Measurements from ENCODE around the gene UAP1.

The UAP1 gene

DNA sequence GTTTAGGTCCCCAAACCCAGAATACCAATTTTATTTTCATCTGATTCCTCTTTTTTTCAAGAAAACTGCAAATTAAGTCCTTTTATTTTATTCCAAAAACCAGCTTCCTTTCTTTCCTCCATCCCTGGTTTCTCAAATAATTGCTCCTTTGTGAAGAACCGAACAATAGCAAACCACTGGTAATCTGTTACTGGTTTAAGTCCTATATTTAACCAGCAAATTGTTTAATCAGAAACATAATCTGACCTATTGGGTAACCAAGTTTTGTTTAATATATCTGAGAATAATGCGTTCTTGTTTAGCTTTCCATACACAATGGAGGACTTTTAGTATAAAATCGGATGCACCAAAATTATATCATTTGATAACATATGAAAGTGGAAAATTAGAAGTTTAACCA, 57.6 kb downstream of the UAP1 start:
- DNase-seq: no peak

DNA sequence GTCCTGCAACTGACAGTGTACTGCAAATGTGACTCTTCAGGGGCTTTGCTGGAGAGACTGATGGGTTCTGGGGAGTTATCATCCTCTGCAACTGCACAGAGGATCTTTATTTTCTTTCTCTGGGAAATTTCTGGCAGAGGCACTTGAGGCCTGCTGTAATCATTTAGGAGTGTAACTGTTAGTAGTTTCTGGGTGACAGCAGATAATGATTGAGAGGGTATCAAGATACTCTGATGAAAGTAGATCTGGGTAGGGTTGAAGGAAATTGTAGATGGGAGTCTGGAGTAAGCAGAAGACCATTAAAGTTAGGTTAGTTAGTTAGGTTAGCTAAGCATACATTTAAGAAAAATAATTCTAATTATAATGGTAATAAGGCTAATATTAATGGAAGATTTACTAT, 59.7 kb downstream of the UAP1 start:
- DNase-seq: no peak

DNA sequence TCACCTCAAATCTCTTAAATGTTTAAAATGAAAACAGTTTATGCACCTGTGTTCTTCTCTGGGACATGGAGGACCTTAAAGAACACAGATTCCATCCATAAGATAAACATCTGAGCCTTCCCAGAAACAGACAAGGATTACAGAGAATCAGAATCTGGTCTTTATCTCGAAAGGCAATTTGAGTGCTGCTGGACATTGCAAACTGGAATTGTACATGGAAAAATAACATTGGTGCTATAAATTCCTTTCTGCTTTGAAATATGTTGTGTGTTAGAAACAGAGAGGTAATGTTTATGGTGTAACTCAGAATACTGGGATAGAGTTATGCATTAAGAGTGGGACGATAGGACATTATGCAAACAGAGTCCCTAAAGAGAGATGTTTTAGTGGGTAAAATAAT, 64.2 kb downstream of the UAP1 start:
- no peak for DNase-seq

DNA sequence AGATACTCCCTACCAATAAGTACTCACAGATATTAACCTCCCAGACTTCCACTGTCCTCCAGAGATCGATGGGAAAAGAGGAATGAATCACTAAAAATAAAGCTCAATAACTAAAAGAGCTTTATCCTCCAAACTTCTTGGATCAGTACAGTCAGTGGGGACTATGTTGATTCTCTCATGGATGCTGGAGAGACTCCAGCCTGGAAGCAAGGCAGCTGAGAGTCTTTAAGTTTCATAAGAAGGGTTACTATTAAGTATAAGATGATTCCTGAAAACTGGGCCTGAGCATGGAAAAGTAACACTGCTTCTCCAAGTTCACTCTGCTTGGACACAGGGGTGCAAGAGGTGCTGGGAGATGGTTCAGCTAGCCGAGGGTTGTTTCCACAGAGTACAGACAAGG, 64.6 kb downstream of the UAP1 start:
- no peak for DNase-seq

DNA sequence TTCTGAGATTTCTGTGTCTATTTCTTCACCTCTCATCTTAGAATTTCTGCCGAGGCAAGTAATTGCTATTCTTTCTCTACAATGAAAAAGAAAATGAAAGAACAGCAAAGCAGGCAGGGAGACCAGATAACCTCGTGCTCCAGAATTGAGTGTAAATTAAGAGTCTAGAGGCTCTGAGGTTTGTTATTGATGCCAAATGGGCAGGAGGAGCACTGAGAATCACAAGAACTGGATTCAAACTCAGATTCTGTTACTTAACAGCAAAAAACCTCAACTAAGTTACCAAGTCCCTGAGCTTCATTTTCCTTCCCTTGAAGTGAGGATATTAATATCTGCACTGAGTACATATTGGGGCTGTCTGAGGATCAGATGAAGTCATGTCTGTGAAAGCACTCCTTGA, 65.2 kb downstream of the UAP1 start:
- no peak for DNase-seq

DNA sequence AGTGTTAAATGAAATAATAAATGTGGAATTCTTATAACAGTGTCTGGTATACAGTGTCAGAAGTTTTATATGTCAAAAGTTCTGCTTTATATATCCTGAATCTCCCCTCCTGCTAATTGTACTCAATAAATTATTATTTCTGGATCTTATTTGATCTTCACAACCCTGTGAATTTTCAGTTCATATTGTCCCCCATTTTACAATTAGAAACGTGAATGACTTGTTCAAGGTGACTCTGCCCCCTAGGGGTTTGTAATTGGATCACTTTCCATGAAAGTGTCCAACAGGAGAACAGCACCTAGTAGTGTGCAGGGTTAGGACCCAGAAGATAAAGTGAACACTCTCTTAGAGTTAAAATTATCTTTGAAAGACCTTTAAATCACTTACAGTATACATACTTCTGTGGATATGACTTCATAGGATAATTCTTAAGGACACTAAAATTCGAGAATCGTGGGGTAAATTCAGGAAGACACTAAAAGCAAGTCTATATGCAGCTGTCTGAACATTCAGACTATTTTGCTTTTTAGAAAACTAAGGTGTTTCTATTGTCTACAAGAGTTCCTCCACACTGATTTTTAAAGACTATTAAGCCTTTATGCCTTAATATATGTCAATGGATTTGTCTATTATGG, 66.3 kb downstream of the UAP1 start:
- no peak for DNase-seq

DNA sequence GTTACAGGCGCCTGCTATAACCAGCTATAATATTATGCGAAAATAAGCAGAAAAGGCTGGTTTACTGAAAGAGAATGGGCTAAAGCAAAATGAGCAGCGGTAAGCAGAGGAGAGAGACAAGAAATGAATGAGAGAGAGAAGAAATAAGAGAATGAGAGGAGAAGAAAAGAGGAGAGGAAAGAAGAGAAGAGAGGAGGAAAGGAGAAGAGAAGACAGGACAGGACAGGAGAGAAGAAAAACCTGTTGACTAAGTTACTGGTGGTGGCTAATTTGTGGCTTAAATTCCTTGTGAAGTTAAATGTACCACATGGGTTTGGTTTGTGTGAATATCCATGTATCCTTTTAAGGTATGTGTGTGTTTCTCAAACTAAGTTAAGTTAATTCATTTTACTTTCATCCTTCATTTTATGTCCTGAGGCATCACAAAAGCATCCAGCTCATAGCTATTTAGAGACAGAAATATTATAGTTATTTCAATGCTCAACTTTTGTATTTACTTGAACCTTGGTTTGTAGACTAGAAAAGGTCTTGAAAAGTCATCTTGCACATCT, 67.6 kb downstream of the UAP1 start:
- DNase-seq: no peak

DNA sequence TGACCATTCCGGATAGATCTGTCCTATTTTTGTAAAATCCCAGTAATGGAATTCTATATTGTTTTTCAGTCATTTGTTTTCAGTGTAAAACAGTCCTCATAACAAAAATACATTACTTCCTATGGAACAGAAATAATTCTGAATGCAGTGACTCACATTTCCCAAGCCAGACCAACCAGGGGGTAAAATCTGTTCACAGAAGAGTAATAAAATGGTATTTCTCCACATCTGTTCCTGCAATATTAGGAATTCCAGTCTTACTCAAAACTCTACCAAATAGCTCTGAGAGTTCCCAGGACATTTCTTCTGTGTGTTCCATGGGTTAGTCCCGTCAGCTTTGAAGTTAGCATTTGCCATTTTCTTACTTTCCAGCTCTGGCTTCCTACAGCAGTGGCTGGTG, 68.1 kb downstream of the UAP1 start:
- no peak for DNase-seq

DNA sequence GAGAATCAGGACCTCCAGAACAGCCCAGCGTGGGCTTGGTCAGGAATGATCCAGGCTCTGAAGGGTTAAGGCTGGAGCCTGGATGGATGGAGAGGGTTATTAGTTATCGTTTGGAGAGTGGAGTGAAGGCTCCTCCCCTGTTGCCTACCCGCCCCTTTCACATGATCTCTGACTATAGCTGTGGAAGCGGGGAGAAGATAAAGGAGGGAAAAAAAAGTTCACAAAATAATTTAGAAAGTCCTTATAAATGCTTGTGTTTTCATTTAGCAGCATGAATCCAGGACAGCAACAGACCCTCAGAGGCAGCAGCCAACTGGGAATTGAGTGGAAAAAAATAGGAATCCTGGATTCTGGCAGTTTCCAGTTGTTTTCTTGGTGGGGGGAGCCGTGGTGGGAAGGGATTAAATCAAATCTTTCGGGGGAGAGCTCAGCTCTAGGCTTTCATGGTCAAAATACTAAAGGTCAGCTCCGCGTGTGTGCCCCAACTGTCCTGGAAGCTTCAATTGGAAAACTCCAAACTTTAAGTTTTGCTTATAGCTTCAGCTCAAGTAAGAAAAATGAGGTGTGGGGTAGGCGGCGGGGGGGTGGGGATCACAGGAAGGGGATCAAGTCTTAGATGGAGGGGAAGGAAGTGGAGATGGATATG, 70.1 kb downstream of the UAP1 start:
- no peak for DNase-seq

DNA sequence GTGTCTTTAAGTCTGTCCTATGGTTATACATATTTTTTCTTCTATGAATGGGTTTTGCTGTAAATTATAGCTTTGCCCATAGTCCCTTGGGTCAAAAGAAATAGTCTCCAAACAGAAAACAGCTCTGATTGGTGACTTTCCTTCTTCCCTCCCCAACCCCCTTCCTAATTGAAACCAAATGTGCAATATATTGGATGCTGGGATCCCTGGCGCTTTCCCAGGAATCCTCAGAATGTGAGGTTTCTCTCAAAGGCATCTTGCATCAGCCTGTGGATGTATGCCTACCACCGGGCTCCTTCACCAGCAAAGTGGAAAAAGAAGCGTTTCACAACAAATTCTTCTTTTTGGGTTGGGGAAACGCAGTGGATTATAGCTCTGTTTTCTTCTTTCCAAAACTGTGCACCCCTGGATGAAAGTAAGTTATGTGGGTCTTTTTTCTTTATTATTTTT, 70.7 kb downstream of the UAP1 start, which contains the start of gene DDR2:
DDR2 (plus strand) TSS at position 248 of the 450 bp plus-strand sequence. CDS start 86,600 bp downstream, outside the sequence.
- DNase-seq: no peak

DNA sequence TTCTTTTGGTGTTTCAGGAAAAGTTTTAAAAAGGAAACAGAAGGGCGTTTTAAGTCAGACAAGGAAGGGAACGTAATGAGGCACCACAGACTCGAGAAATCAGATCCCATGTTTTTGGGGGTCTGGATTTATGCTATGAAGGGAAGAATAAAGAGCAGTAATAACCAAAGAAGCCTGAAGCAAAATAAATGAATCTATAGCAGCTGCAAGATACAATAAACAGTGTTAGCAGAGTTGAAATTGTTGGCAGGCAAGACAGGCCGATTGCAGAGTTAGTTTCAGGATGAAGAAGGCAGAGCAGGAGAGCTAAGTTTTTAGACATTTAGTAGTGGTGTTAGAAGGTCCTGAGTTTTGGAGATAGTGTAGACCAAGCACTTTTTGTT, 71.2 kb downstream of the UAP1 start:
- no peak for DNase-seq

DNA sequence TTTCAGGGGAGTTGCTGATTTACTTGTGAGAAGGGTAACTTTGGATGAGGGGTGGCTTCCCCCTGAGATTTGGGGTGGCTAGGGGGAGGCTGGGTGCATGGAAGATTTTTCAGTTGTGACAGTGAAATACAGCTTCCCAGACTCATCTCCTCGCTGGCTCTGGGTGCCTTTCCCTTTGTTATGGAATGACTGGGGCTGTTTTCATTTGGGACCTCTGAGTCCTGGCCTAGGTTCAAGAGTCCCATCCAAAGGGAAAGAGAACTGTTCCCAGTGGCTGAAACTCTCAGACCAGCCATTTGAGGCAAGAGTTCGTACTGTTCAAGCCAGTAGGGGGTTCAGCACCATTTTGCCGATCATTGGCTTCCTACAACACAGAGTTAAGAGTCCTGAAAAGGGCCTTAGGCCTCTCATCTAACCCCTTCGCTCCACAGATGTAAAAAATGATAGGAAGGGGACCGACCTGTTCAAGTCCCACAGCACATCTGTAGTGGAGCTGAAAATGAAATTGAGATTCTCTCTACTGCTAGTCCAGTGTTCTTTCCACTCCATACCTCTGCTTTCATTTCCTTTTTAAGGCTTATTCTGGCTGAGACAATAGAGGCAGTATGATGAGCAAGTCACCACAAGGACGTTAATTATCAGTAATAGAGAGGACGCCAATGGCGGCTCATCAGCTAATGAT, 71.7 kb downstream of the UAP1 start:
- DNase-seq: no peak

DNA sequence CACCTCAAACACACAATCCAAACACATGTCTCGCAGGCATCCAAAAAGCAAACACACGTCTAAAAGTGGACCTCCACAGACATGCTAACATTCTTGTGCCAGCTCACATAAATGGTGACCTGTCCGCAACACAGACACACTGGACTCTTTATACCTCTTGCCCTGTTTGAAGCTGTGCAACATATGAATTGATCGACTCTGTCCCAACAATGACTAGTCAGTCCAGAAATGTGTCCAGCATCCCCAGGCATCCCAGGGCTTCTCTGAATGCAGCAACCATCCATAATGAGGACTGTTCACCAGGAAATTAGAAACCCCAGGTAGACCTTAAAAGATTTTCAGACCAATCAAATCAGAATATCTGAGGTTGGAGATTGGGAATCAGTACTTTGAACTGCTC, 73.9 kb downstream of the UAP1 start:
- no peak for DNase-seq

DNA sequence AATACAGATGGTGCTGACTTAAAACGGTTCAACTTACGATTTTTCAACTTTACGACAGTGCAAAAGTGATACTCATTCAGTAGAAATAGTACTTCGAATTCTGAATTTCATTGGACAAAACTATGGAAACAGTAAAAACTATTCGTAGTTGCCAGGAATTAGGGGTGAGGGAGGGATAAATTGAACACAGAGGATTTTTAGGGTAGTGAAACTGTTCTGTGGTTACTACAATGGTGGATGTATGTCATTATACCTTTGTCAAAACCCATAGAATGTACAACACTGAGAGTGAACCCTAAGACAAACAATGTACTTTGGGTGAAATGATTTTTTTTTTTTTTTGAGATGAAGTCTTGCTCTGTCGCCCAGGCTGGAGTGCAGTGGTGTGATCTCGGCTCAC, 78.2 kb downstream of the UAP1 start:
- no peak for DNase-seq

DNA sequence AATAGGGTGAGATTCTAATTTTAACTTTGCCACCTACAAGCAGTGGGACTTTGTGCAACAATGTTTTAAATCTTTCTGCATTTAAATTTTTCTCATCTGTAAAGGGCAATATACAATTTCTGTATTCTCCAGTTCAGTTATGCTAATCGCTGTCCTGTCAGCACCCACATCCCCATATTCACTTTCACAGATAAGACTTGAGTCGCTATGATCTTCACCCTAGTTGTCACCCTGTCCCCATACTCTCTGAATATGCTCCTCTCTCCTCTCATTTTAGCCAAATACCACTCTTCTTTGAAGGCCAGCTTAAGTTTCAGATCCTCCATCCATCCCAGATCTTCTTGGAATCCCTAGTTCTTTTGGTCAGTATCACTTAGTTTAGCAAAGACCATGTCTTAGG, 79.6 kb downstream of the UAP1 start:
- no peak for DNase-seq

DNA sequence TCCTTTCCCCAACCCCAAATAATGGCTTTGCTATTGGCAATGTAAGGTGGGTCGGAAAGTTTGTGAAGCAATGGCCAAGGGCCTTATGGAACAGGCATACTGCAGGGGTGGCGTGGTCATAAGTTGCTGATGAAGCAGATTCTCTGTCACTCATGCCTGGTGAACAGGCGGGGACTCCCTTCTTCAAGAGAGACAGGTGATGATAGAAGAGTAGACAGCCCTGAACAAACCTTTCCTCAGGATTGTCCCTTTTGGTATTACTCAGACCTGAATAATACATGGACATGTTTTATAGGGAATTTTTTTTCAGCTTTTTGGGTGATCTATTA, 83.4 kb downstream of the UAP1 start:
- no peak for DNase-seq

DNA sequence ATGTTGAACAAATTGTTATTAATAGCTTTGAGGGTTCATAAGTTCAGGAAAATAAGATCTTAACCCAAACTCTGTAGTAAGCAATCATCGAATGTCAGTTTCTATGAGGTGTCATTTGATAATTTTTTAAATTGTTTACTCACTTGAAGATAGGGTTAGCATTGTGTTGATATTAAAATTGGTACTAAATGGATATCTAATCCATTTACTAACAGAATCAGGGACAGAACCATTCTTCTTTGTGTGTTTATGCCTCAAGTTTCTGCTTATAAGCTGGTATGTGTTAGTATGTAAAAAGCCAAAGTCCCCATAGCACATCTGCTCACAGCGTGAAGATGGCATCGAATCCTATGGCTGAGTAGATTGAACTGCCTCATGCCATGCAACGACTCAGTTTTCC, 84.1 kb downstream of the UAP1 start:
- DNase-seq: no peak

DNA sequence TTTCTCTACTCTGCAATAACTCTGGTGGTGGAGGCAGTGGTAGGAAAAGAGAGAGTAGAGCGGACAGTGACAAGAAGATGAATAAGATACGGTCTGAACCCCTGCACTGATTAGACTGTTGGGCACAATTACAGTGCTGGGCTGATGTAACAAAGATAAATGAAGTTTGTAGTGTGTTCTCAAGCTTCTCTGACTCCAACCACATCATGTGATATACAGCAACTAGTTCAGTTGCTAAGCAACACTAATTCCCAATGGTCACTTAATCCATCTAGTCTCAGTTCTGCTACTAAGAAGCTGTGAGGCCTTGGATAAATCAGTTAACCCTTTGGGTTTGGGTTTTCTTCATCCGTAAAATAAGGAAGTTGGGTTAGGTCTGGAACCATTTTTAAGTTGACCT, 88.1 kb downstream of the UAP1 start:
- DNase-seq: no peak
